Measurements from ENCODE around the gene RMC1. TPM values are rescaled to one million over a fixed set of nuclear protein-coding genes. Genes with fewer than 3 reads are reported as not detected.

The RMC1 gene
- total RNA-seq, 1 donor from 2014 or later, result 26.8 TPM

DNA sequence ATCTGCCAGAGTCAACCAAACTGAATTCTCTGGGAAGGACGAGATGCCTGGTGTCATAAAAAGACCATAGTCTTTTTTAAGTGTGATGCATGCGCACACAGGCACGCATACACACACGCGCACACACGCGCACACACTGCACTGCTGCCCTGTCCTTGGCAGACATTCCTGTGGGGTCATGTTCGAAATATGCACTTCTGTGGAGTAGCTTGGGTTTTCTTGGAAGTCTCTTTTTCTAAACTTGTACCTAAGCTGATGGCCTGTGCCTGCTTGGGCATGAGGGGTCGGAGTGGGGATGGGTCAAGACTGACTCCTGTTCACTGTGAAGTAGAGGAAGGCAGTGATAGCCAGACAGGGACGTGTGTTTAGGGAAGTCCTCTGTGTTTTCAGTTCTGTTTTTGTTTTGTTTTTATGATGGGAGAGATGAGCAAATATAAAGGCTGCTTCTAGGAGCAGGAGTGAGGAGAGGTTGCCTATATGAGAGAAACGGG is 4.0 kb upstream of the RMC1 start:
- H3K27ac Mint-ChIP-seq (ENCODE audit: unreplicated experiment), result no peak overlapping the region
- H3K36me3 Mint-ChIP-seq (ENCODE audit: low read depth), result no peaks in the 10 kb centered on the region
- no peak for DNase-seq (ENCODE audit: low spot score)
- H3K4me3 Mint-ChIP-seq (ENCODE audit: unreplicated experiment), result no peak overlapping the region
- H3K27me3 Mint-ChIP-seq (ENCODE audit: low read depth), result no peaks in the 10 kb centered on the region
- no peak for TF ChIP-seq CTCF (IDR thresholded peaks at IDR 0.05)
- peaks cover 15% of the 10 kb centered on the region for H3K4me1 Mint-ChIP-seq (ENCODE audit: low read depth)
- H3K9me3 Mint-ChIP-seq (ENCODE audit: low read depth), result no peaks in the 10 kb centered on the region

DNA sequence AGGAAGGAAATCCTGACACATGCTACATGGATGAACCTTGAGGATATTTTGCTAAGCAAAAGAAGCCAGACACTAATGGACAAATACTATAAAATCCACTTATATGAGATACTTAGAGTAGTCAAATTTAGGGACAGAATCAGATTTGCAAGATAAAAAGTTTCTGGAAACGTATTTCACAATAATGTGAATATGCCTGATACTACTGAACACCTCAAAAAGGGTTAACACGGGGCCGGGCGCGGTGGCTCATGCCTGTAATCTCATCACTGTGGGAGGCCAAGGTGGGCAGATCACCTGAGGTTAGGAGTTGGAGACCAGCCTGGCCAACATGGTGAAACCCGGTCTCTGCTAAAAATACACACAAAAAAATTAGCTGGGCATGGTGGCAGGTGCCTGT is 1.7 kb upstream of the RMC1 start:
- TF ChIP-seq CTCF (IDR thresholded peaks at IDR 0.05), result no peak
- H3K27ac Mint-ChIP-seq (ENCODE audit: unreplicated experiment), result no peak overlapping the region
- H3K4me1 Mint-ChIP-seq (ENCODE audit: low read depth), result peaks cover 24% of the 10 kb centered on the region
- H3K9me3 Mint-ChIP-seq (ENCODE audit: low read depth), result no peaks in the 10 kb centered on the region
- H3K4me3 Mint-ChIP-seq (ENCODE audit: unreplicated experiment), result no peak overlapping the region
- no peaks in the 10 kb centered on the region for H3K27me3 Mint-ChIP-seq (ENCODE audit: low read depth)
- no peak for DNase-seq (ENCODE audit: low spot score)
- H3K36me3 Mint-ChIP-seq (ENCODE audit: low read depth), result peaks cover 4% of the 10 kb centered on the region

- peak overlapping the region; percentile 91 for H3K27ac Mint-ChIP-seq (ENCODE audit: unreplicated experiment)
- peaks cover 4% of the 10 kb centered on the region for H3K36me3 Mint-ChIP-seq (ENCODE audit: low read depth)
- peak overlapping the region; percentile 87 for H3K4me3 Mint-ChIP-seq (ENCODE audit: unreplicated experiment)
- H3K4me1 Mint-ChIP-seq (ENCODE audit: low read depth), result peaks cover 24% of the 10 kb centered on the region
- H3K9me3 Mint-ChIP-seq (ENCODE audit: low read depth), result no peaks in the 10 kb centered on the region
- TF ChIP-seq CTCF (IDR thresholded peaks at IDR 0.05), result no peak
- no peak for DNase-seq (ENCODE audit: low spot score)
- no peaks in the 10 kb centered on the region for H3K27me3 Mint-ChIP-seq (ENCODE audit: low read depth)
Observed at GRCh38 chr18:23502516-23503037, 734 bp upstream of the RMC1 start.

DNA sequence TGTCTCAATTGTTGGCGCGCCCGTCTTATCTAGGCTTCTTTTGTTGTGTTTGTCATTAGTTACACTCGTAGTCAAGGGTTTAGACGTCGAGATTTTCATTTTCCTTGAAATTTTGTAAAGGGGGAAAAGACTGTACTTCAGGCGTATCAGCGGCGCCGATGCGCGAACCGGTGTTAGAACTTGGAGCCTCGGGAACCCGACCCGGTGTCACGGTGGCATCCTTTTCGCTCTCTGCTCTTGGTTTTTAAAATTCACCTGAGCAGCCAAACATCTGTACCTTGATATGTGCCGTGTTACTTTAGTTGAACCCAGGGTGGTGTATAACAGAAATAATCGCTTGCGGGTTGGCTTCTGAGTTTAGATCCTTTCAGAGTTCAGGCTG is 643 bp downstream of the RMC1 start:
- Mint-ChIP-seq H3K9me3 (ENCODE audit: low read depth) (no peaks in the 10 kb centered on the region), H3K4me1 (ENCODE audit: low read depth) (peaks cover 27% of the 10 kb centered on the region), H3K4me3 (ENCODE audit: unreplicated experiment) (peak overlapping the region; percentile 89)

DNA sequence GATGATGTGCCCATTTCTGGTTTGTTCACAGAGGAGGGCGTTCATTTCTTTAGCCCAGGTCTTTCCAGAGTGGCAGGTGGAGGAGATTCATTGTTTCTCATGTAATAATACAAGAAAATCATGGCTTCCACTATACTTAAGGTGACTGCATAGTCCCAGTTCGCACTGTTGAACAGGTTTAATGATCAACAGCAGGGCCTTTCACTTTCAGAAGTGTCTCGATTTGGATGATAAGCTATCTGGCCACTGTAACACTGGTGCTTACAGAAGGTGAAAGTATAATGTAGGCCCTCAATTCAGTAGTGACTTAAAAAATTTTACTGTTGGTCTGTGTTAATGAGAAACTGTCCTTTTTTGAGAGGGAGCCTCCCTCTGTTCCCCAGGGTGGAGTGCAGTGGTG is 1.4 kb downstream of the RMC1 start:
- DNase-seq (ENCODE audit: low spot score), result no peak
- no peaks in the 10 kb centered on the region for H3K27me3 Mint-ChIP-seq (ENCODE audit: low read depth)
- peaks cover 25% of the 10 kb centered on the region for H3K4me1 Mint-ChIP-seq (ENCODE audit: low read depth)
- peak overlapping the region; percentile 89 for H3K4me3 Mint-ChIP-seq (ENCODE audit: unreplicated experiment)
- peaks cover 4% of the 10 kb centered on the region for H3K36me3 Mint-ChIP-seq (ENCODE audit: low read depth)
- no peak for TF ChIP-seq CTCF (IDR thresholded peaks at IDR 0.05)
- H3K27ac Mint-ChIP-seq (ENCODE audit: unreplicated experiment), result no peak overlapping the region
- no peaks in the 10 kb centered on the region for H3K9me3 Mint-ChIP-seq (ENCODE audit: low read depth)

More for the DNA sequence above, 643 bp downstream of the RMC1 start:
- H3K27ac Mint-ChIP-seq (ENCODE audit: unreplicated experiment), result peak overlapping the region; percentile 19
- H3K27me3 Mint-ChIP-seq (ENCODE audit: low read depth), result no peaks in the 10 kb centered on the region
- no peak for DNase-seq (ENCODE audit: low spot score)
- H3K36me3 Mint-ChIP-seq (ENCODE audit: low read depth), result peaks cover 4% of the 10 kb centered on the region
- TF ChIP-seq CTCF (IDR thresholded peaks at IDR 0.05), result no peak

All from chondrocyte (in vitro differentiated cells).